Upper lobe of left lung (tissue), 6 donors: ENCODE data around the gene ONECUT1. TPM values are rescaled to one million over a fixed set of nuclear protein-coding genes. Genes with fewer than 3 reads are reported as not detected.

Experiments used
- ATAC-seq, 2 donors: fragments of 200-7000 bp; cut with Tn5 transposase; one replicate each; pipeline ENCODE4 v1.9.1; 2022; ENCODE audit warnings: mild to moderate bottlenecking in 2 of 2, moderate library complexity in 2 of 2; ENCODE audit not compliant: low FRiP score in 2 of 2
- DNase-seq, 2 donors: peaks; one replicate each; pipeline ENCODE4 v3.0.0-alpha.2; 2019 to 2020
- H3K27ac ChIP-seq, 4 donors: fragments of 200-600 bp; sonication (generic); one replicate each; pipeline ENCODE4 v1.5.1; 2016 to 2019
- H3K27me3 ChIP-seq, 4 donors: fragments of 200-600 bp; sonication (generic); one replicate each; pipeline ENCODE4 v1.5.1; 2017 to 2019
- H3K36me3 ChIP-seq, 4 donors: fragments of 200-600 bp; sonication (generic); one replicate each; pipeline ENCODE4 v1.5.1; 2016 to 2019
- H3K4me1 ChIP-seq, 4 donors: fragments of 200-600 bp; sonication (generic); one replicate each; pipeline ENCODE4 v1.5.1; 2018 to 2019
- H3K4me3 ChIP-seq, 4 donors: fragments of 200-600 bp; sonication (generic); one replicate each; pipeline ENCODE4 v1.5.1; 2017 to 2019; ENCODE audit warnings: mild to moderate bottlenecking in 2 of 4, moderate library complexity in 1 of 4
- H3K9me3 ChIP-seq, 4 donors: fragments of 200-600 bp; sonication (generic); one replicate each; pipeline ENCODE4 v1.5.1; 2018 to 2019
- EP300 ChIP-seq, 4 donors: sonication (generic); formaldehyde crosslinking; IDR thresholded peaks; one replicate each; pipeline ENCODE4 v1.5.1; 2017; ENCODE audit warnings: antibody characterized with exemption in 4 of 4, control low read depth in 2 of 4
- POLR2A ChIP-seq, 4 donors: fragments of 450-650 bp; IDR thresholded peaks; one replicate each; pipeline ENCODE4 v1.5.1; 2016 to 2017; ENCODE audit warnings: antibody characterized with exemption in 4 of 4, mild to moderate bottlenecking in 2 of 4
- POLR2AphosphoS5 ChIP-seq, 2 donors: sonication (generic); formaldehyde crosslinking; IDR thresholded peaks; one replicate each; pipeline ENCODE4 v1.5.1; 2017; ENCODE audit warnings: antibody characterized with exemption in 2 of 2
- WGBS, 2 donors: methylation state at CpG; one replicate each; pipeline ENCODE4 v1.1.5; 2017 to 2018; 5-methylcytosine and 5-hydroxymethylcytosine counted together
- total RNA-seq, 6 donors: library from RNA; depleted of rRNA in 4 of 6; stranded (reverse); fragments of >200 nt in 4 of 6; gene quantifications; one replicate each; pipeline versions ENCODE4 v1.1.0 to v1.2.1, GENCODE V29; 2016 to 2021
- TF ChIP-seq, protein P1 (sequence below), 6 experiments: fragments of 450-650 bp in 4 of 6; fragments of 200-600 bp in 2 of 6; sonication (generic) in 2 of 6; IDR thresholded peaks; one replicate each; pipeline ENCODE4 v1.5.1; 2016 to 2019; ENCODE audit warnings: antibody characterized with exemption in 6 of 6
- donor health status: DM: no; HTN: no; CAD: no; lungs with moderate emphysema.
- donor health status: DM: no; HTN: yes; CAD: no; lungs with severe emphysema.

Gene ONECUT1
- total RNA-seq, 6 donors from 2014 or later = 0.17 TPM; not detected in 5

DNA sequence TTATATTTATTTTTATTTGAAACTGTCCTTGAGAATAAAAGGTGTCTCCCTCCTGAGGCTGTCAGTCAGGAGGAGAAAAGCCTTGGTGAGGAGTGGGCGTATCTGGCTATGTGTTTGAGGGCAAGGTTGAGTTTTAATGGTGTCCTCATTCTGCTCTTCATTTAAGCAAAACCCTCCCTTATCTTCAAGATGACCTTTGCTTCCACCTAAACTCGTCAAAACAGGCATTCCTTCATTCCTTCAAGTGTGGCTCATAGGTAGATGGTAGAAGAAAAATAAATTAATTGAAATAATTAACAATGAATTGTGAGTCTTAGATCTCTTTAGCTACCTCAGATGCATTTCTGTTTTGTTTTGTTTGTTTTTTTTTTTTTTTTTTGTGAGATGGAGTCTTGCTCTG is 71.6 kb downstream of the ONECUT1 start:
- WGBS, 2 donors = 81 to 89% methylated on average over 2 of the region's 2 CpGs
- H3K9me3 ChIP-seq = no peaks in the 10 kb centered on the region
- DNase-seq = no peak
- no peak overlapping the region for H3K4me3 ChIP-seq
- H3K27me3 ChIP-seq = no peaks in the 10 kb centered on the region
- H3K27ac ChIP-seq = no peak overlapping the region
- H3K36me3 ChIP-seq = no peaks in the 10 kb centered on the region
- TF ChIP-seq EP300 (IDR thresholded peaks at IDR 0.05) = no peak
- TF ChIP-seq POLR2A (IDR thresholded peaks at IDR 0.05) = no peak
- no peak for ATAC-seq
- no peaks in the 10 kb centered on the region for H3K4me1 ChIP-seq

DNA sequence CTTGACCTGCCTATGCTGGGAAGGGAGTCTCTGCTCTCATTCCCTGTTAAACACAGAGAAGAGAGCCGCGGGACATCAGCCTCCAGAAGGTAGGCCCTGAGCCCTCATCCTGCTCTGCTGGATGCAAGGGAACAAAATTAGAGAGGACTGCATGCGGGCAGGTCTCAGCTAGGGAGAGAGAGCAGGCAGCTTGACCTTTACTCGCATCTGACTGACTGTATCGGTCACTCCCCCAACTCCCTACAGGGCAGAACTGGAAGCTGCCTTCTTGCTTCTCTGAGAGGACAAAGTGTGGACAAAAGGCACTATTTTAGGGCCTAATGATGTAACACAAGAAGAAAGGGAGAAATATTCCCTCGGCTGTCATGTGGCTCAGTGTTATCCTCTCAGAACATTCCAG is 72.2 kb downstream of the ONECUT1 start:
- no peak for ATAC-seq
- no peak overlapping the region for H3K4me3 ChIP-seq
- no peaks in the 10 kb centered on the region for H3K9me3 ChIP-seq
- no peaks in the 10 kb centered on the region for H3K27me3 ChIP-seq
- no peaks in the 10 kb centered on the region for H3K4me1 ChIP-seq
- TF ChIP-seq, protein P1, sequence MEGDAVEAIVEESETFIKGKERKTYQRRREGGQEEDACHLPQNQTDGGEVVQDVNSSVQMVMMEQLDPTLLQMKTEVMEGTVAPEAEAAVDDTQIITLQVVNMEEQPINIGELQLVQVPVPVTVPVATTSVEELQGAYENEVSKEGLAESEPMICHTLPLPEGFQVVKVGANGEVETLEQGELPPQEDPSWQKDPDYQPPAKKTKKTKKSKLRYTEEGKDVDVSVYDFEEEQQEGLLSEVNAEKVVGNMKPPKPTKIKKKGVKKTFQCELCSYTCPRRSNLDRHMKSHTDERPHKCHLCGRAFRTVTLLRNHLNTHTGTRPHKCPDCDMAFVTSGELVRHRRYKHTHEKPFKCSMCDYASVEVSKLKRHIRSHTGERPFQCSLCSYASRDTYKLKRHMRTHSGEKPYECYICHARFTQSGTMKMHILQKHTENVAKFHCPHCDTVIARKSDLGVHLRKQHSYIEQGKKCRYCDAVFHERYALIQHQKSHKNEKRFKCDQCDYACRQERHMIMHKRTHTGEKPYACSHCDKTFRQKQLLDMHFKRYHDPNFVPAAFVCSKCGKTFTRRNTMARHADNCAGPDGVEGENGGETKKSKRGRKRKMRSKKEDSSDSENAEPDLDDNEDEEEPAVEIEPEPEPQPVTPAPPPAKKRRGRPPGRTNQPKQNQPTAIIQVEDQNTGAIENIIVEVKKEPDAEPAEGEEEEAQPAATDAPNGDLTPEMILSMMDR (IDR thresholded peaks at IDR 0.05) = no peak
- no peak for TF ChIP-seq POLR2A (IDR thresholded peaks at IDR 0.05)
- no peak for TF ChIP-seq EP300 (IDR thresholded peaks at IDR 0.05)
- no peak for TF ChIP-seq POLR2AphosphoS5 (IDR thresholded peaks at IDR 0.05)
- no peak for DNase-seq
- 92 to 94% methylated on average over 6 of the region's 6 CpGs for WGBS, 2 donors
- no peaks in the 10 kb centered on the region for H3K36me3 ChIP-seq
- H3K27ac ChIP-seq = no peak overlapping the region

DNA sequence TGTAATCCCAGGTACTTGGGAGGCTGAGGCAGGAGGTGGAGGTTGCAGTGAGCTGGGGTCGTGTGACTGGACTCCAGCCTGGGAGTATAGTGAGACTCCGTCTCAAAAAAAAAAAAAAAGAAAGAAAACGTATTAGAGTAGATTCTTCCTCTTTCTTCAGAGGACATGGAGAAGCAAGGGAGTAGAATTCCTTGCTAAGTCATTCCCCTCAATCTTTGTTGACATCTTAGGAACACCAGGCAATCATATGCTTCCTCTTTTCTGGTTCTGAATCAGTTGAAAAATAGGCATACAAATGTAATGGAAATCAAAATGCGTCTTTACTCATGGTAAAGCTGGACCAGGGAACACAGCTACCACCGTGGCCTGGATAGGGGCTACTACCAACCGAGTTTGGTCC is 72.7 kb downstream of the ONECUT1 start:
- Histone ChIP-seq H3K4me3 (no peak overlapping the region), H3K27me3 (no peaks in the 10 kb centered on the region), H3K4me1 (no peaks in the 10 kb centered on the region), H3K9me3 (no peaks in the 10 kb centered on the region), H3K36me3 (no peaks in the 10 kb centered on the region), H3K27ac (no peak overlapping the region)
- no peak for ATAC-seq
- no peak for TF ChIP-seq POLR2A (IDR thresholded peaks at IDR 0.05)
- TF ChIP-seq, protein P1 (IDR thresholded peaks at IDR 0.05) = no peak
- TF ChIP-seq POLR2AphosphoS5 (IDR thresholded peaks at IDR 0.05) = no peak
- no peak for TF ChIP-seq EP300 (IDR thresholded peaks at IDR 0.05)
- no peak for DNase-seq
- WGBS, 2 donors = 69 to 81% methylated on average over 6 of the region's 6 CpGs

DNA sequence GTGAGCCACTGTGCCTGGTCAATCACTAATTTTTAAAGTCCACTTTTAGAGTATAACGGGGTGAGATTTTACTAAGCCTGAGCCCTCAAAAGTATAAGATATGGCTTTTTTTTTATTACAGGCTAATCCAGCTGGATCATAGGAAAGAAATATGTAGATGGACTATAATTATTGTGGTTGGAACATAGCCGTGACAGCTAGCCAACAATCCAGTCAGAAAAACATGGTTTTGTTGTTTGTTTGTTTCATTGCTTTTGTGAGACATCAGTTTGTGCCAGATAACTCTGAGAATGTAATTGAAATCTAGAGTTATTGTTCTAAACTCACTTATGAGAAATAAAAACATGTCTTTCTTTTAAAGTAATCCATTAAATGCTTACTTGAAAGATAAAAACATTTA is 73.6 kb downstream of the ONECUT1 start:
- 69 to 89% methylated on average over 2 of the region's 2 CpGs for WGBS, 2 donors
- TF ChIP-seq POLR2A (IDR thresholded peaks at IDR 0.05) = no peak
- TF ChIP-seq EP300 (IDR thresholded peaks at IDR 0.05) = no peak
- TF ChIP-seq, protein P1 (IDR thresholded peaks at IDR 0.05) = no peak
- TF ChIP-seq POLR2AphosphoS5 (IDR thresholded peaks at IDR 0.05) = no peak
- DNase-seq = no peak
- no peak overlapping the region for H3K27ac ChIP-seq
- no peaks in the 10 kb centered on the region for H3K27me3 ChIP-seq
- no peak overlapping the region for H3K4me3 ChIP-seq
- H3K4me1 ChIP-seq = no peaks in the 10 kb centered on the region
- H3K9me3 ChIP-seq = no peaks in the 10 kb centered on the region
- no peaks in the 10 kb centered on the region for H3K36me3 ChIP-seq
- ATAC-seq = no peak

DNA sequence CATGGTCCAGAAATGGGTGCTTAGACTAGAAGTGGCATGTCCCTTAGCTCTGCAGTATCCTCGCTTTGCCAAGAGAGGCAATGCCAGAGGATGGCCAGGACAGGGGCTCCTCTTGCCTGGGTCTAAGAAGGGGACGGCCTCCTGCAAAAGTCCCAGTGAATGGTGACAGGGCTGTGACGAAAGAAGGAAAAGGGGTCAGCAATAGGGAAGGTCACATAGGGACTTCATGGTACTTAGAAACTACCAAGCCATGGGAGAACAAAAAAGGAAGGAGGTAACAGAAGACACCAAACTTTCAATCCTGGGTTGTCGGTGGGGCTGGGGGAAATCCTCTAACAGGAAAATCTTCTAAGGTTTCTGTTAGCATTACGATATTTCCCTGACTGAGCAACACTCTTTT is 74.7 kb downstream of the ONECUT1 start:
- Histone ChIP-seq H3K9me3 (no peaks in the 10 kb centered on the region), H3K36me3 (no peaks in the 10 kb centered on the region), H3K4me3 (no peak overlapping the region), H3K4me1 (no peaks in the 10 kb centered on the region), H3K27me3 (no peaks in the 10 kb centered on the region), H3K27ac (no peak overlapping the region)
- no peak for DNase-seq
- TF ChIP-seq POLR2A (IDR thresholded peaks at IDR 0.05) = no peak
- TF ChIP-seq POLR2AphosphoS5 (IDR thresholded peaks at IDR 0.05) = no peak
- TF ChIP-seq EP300 (IDR thresholded peaks at IDR 0.05) = no peak
- TF ChIP-seq, protein P1 (IDR thresholded peaks at IDR 0.05) = no peak
- 65 to 82% methylated on average over 5 of the region's 5 CpGs for WGBS, 2 donors
- no peak for ATAC-seq
